ENCODE measurements around the gene MAGEE2.
A peak's percentile ranks its signal among the peaks of the same experiment; 100 is the strongest.
"Not testable (repeated sequence)": the region's sequence is repeated elsewhere in the genome, so short reads cannot be mapped to it uniquely, and the experiment has no call there.

MAGEE2 gene

GRCh38 chrX:75784680-75785491 is at the start of gene MAGEE2:
MAGEE2 (minus strand) TSS chrX:75785254; CDS start chrX:75785051, 203 bp downstream.
- peak; percentile 62 for DNase-seq

- no peak for DNase-seq
Observed at GRCh38 chrX:75786290-75786689, 1.2 kb upstream of the MAGEE2 start.

- no peak for DNase-seq
Observed at GRCh38 chrX:75781611-75782010, 3.4 kb downstream of the MAGEE2 start.

GRCh38 chrX:75768063-75768462 is 17.0 kb downstream of the MAGEE2 start:
- not testable (repeated sequence) for DNase-seq

GRCh38 chrX:75748431-75748830 is 36.6 kb downstream of the MAGEE2 start:
- no peak for DNase-seq

- peak; percentile 70 for DNase-seq
Observed at GRCh38 chrX:75746891-75747639, 38.0 kb downstream of the MAGEE2 start.
